T-helper 1 cell treated with Interleukin-12 subunit alpha and Interleukin-12 subunit beta and Interleukin-4 antibody, amounts not matched to agents 30 ng/mL and 1 ng/mL, for 36 hours (primary cell): ENCODE data around the gene RNF181. TPM values are rescaled to one million over a fixed set of nuclear protein-coding genes. Genes with fewer than 3 reads are reported as not detected.
"Not testable (repeated sequence)": the region's sequence is repeated elsewhere in the genome, so short reads cannot be mapped to it uniquely, and the experiment has no call there.

Experiments used
- intact Hi-C: fragments of 100-400 bp; cut with micrococcal nuclease; formaldehyde crosslinking; loops from one replicate; pipeline ENCODE4 v1.15.1; 2024
- total RNA-seq: library from RNA; stranded (reverse); gene quantifications from 2 replicates; pipeline ENCODE4 v1.2.3, GENCODE V29; 2022

Gene RNF181, protein sequence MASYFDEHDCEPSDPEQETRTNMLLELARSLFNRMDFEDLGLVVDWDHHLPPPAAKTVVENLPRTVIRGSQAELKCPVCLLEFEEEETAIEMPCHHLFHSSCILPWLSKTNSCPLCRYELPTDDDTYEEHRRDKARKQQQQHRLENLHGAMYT
- total RNA-seq: 111 and 122 TPM in 2 replicates

DNA sequence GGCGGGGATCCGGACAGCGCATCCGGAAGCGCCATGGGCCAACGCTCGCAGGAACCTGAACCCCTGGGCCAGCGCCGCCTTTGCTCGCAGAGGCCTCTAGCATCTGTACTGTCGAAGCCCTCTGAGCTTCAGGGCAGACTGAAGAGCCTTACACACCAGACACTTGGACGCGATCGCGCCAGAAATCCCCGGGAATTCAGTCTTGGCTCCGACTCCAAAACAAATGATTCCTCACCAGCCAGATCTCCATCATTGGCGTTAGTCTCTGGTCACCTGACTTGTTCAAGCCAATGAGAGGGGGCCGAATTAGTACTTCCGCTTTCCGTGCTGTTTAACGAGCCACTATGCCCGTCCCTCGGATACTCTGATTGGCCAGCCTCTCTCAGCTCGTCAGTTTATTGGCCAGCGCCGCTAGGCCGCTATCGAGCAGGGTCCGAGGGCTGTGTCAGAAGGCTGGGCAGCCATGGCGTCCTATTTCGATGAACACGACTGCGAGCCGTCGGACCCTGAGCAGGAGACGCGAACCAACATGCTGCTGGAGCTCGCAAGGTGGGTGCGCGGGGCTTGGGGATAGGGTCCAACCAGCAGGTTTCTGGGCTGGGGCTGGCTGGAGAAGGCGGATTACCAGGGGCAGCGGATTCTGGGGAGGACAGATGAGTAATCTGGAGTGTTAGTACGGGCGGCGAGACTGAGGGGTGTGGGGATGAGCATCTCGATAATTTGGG, at the start of gene RNF181:
RNF181 (plus strand) TSS at position 445 of the 725 bp plus-strand sequence; CDS start at position 464, 19 bp downstream.
- intact Hi-C loops: loop anchor here (1.0 to 5.0 kb wide), 11 partner anchors 10 to 267 kb away; partner anchors contain the start of genes C2orf68, ELMOD3, GGCX and MAT2A

DNA sequence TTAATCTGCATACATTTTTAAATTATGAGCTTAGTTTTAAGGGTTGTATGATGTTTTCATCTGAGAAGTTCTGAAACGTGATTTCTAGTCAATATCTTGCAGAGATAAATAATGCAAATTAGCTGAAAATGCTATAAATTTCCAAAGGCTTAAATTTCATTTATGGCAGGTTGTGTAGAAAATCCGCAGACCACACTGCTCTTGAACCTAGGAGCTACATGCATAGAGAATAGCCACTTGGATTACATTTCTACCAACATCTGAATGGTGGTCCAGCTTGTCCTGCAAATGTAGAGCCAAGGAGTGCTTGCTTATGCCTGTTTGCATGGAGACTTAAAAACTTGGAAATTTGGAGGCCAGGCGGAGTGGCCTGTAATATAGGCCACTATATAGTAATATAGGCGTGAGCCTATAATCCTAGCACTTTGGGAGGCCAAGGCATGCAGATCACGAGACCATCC, 49.7 kb upstream of the RNF181 start:
- intact Hi-C loops: no loop called here

DNA sequence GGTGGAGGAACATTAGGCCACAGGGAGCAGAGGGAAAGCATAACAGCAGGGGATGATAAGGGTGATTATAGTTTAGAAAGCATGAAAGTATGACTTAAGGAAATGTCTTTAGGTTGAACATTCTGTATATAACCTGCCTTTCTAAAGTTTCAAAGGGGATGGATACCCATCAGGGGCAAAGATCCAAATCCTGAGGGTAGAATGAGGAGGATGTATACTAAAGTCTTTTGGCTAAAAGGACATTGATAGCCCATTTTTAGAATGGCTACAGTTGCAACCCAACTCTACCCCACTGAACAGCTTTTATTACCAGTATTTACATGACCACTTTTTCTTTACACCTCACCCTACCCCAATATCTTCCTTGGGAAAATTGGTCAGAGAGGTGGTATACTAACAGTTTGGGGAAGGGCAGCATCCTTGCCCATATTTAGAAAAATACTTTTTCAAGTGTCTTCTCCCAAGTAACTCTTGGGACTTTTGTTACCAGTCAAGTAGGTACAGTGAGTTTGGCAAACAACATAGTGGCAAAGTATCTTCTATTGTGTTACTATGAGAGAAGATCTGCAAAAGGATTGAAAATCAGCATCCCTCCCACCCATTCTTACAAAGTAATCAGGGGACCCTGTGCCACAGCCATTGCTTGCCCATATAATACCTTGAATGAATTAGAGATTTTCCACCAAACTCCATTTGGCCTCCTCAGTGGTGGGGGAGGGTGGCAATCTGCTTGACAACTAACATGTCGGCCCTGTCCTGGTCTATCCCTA, 48.3 kb upstream of the RNF181 start:
- intact Hi-C loops: no loop called here

DNA sequence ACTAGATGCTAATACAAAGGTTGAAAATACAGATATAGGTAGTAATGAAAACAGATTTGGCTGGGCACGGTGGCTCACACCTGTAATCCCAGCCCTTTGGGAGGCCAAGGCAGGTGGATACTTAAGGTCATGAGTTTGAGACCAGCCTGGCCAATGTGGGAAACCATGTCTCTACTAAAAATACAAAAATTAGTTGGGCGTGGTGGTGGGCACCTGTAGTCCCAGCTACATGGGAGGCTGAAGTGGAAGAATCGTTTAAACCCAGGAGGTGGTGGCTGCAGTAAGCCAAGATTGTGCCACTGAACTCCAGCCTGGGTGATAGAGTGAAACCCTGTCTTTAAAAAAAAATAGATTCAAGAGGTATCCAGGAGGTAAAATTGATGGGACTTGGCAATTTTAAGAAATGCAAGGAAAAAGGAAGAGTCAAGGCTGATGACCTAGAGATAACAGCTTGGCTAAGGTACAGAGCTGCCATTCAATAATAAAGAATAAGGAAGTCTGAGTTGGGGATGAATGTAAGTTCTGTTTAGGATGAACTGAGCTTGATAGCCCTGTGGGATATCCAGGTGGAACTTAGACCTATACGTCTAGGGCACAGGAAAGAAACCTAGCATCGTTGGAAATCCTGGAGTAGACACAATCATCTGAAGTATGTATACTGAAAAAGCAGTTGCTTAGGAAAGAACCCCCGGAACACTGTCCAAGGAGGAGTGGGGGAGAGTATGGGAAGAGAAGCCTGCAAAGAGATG, 47.5 kb upstream of the RNF181 start:
- intact Hi-C loops: no loop called here

DNA sequence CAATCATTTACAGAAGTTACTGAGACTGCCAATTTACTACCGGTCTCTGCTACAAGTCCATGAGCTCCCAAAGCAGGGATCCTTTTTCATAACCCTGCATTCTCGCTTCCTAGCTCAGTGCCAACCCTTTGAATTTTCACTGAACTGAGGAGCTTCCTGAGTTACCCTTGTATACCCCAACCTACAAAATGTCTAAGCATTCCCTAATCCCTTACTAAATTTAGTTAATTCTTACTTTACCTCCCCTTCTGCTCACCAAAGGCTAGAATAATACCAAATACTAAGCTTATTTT, 47.0 kb upstream of the RNF181 start:
- intact Hi-C loops: no loop called here

DNA sequence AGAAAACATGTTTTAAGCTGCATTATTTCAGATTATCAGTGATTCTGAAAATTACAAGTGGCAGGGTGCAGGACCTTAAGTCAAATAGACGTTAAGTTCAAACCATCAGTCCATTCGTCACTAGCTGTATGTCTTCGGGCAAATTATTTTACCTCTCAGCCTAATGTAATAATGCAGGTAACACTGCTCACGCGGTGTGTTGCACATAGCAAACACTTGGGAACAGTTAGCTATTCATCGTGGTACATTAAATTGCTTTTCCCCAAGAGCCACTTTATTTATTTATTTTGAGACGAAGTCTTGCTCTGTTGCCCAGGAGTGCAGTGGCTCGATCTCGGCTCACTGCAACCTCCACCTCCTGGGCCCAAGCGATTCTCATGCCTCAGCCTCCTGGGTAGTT, 46.5 kb upstream of the RNF181 start:
- intact Hi-C loops: no loop called here

DNA sequence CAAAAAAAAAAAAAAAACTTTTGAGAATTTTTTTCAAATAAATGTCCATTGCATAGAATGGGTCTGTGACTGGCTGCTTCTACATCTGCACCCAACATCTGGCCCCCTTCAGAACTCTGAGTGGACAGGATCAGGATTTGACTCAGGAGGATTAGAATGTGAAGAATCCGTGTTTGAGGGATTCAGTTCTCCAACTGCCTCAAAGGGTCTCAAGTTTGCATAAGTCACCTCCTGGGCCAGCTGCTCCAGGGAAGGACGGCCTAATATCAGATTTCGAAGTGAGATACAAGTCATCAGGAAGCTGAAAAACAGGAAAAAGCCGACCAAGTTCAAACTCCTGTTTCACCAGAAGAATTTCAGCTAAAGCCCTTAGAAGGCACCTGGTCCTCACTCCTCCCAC, 45.7 kb upstream of the RNF181 start:
- intact Hi-C loops: no loop called here

DNA sequence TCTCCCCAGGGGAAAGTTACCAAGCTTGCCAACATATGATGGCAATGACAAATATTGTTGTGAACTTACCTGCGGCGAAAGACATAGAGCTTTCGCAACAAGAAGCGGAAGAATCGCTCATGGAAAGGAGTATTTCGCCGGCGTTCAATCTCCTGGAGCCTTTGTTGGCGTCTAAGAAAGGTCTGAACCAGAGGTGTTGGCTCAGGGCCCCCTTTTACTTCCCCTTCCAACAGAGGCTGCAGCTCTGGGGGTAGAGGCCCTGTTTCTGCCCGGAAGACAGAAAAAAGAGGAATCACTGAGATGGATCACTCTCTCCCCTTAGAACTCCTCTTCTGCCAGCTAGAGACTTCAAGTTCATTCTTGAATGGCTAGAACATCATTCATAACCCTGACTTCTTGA, 45.1 kb upstream of the RNF181 start:
- intact Hi-C loops: no loop called here

DNA sequence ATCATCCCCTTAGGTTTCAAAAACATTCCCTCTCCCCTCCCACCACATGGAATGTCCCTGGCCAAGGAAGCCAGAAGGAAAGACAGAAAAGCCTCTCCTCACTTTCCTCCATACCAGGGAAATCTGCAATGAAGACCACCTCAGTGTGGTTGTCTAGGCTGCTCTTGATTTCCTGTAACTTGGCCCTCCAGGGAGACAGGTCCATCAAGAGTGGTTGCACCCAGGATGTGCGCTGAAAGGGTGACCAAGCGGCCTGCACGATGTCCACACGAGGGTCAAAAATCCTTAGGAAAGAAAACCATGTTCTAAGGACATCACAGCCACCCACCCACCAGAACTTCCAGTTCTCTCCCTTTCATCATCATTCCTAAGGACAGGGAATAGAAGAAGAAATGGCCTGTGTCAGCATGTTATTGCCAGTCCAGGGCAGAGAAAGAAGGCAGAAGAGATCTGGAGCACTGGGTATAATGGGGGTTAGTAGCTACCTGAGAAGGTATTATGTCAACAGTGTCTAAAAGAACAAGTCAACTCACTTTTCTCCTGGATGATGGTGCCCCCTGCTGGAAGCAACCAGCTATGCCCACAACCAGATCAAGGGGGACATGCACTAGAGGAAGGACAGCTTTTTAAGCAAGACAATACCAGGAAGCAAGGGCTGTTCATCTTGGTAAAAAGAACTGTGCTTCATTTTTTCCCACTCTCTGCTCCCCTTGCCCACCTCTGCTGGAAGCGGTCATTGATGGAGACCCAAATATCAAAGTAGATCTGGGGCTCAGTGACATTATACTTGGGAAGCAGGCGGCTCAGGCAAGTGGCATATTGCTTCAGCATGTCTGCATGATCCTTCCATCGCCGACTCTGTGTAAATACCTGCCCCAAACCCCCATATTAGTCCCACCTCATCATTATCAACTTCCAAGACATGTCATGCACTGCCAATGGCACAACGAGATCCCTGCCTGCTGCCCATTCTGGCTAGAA, 43.6 kb upstream of the RNF181 start:
- intact Hi-C loops: loop anchor here (1.0 kb wide), 10 partner anchors 9 to 286 kb away; partner anchors contain the start of genes ELMOD3, GGCX, RETSAT and RNF181

DNA sequence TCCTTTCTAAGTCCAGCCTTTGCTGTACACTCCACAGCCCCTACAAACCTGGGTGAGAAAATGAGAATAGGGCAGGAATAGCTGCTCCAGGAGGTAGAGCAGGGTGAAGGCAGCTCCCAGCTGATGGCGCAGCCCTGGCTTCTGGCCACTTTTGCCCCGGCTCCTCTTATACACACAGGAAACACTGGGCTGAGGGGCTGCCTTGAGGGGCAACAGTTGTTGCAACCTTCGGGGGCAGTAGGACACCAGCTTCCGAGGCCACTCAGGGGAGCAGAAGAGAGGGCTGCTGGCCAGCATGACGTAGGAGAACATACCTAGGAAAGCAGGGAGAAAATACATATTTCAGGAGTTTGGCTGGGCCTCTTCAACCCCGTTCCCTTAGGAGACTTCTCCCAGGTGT, 42.4 kb upstream of the RNF181 start:
- intact Hi-C loops: no loop called here

DNA sequence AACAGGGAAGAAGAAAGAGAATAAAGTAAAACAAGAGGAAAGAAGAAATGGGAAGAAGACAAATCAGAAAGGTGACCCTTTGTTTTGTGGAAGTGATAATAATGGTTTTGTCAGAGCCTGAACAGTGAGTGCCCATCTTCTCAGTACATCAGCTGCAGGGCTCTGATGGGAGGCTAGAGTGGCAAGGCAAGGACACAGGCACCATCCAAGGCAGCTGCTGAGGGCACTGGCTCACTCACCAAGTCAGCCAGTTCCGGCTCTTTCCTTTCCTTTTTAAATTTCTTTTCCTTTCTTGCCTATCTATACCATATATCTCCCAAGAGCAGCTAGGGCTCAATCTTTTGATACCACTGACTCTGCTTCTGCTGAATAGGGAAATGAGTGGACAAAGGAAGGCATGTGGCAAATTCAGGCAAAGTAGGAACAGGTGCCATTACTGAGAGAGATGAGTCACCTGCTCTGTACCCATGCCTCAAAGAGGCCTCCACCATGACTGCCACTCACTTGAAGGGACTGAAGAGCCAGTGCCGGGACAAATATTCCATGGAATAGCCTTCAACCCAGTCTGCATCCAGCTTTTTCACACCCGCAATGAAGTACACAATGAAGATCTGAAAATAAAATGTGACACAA, 40.4 kb upstream of the RNF181 start:
- intact Hi-C loops: no loop called here

DNA sequence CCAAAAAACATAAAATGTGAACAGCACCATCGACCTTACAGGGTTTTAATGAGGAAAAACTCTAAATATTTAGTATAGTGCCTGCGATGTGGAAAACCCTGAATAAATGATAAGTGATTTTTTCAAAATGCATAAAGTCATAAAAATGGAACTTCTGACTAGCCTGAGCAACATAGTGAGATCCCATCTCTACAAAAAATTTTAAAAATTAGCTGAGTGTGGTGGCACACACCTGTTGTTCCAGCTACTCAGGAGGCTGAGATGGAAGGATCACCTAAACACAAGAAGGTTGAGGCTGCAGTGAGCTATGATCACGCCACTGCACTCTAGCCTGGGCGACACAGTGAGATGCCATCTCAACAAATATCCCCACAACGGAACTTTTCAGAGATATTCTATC, 38.4 kb upstream of the RNF181 start:
- intact Hi-C loops: no loop called here

DNA sequence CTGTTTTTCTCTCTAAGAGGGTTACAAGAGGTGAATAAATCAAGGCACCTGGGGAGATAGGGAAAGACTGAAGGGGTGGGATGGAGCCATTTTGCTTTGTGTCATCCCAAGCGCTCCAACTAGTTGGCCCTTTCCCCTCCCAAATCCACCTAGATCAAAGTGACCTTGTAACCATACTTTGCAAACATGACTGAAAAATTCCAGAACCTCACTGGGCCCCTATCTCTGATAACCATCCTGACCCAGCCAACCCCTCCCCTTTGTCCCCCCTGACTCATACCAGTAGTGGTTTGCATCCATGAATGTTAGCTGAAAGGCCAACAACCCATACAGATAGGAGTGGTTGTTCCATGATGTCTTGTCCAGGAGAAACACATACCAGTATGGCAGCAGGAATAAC, 37.4 kb upstream of the RNF181 start:
- intact Hi-C loops: no loop called here

DNA sequence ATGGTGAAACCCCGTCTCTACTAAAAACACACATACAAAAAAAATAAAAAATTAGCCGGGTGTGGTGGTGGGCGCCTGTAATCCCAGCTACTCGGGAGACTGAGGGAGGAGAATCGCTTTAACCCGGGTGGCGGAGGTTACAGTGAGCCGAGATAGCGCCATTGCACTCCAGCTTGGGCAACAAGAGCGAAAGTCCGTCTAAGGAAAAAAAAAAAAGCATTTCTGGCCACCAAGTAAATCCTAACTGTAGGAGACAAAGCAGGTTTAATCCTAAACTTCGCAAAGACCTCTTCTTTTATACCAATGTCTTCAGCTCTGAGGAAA, 35.2 kb upstream of the RNF181 start:
- intact Hi-C loops: not testable (repeated sequence)

DNA sequence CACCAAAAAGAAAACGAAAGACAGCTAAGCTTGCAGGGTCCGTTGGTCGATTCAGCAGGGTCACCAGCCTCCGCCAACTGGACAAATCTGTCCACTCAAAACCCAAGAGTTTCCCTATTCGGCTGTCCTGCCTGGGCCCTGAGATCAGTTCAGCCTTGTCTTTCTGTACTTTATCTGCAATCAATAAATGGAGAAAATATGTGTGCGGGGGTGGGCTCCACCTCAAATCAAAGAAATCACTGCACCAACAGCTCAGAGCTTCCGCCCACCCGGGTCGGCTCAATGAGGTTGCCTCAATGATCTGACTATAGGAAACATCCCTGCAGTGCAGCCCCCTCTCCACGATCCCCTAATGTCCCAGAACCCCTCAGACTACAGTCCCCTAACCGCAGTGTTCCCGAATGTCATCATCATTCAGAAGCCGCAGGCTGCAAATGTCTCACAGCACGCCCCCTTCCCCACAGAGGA, 34.7 kb upstream of the RNF181 start:
- intact Hi-C loops: loop anchor here (1.0 kb wide), 11 partner anchors 9 to 545 kb away; partner anchors contain the start of genes ELMOD3, MAT2A, PTCD3 and RETSAT

DNA sequence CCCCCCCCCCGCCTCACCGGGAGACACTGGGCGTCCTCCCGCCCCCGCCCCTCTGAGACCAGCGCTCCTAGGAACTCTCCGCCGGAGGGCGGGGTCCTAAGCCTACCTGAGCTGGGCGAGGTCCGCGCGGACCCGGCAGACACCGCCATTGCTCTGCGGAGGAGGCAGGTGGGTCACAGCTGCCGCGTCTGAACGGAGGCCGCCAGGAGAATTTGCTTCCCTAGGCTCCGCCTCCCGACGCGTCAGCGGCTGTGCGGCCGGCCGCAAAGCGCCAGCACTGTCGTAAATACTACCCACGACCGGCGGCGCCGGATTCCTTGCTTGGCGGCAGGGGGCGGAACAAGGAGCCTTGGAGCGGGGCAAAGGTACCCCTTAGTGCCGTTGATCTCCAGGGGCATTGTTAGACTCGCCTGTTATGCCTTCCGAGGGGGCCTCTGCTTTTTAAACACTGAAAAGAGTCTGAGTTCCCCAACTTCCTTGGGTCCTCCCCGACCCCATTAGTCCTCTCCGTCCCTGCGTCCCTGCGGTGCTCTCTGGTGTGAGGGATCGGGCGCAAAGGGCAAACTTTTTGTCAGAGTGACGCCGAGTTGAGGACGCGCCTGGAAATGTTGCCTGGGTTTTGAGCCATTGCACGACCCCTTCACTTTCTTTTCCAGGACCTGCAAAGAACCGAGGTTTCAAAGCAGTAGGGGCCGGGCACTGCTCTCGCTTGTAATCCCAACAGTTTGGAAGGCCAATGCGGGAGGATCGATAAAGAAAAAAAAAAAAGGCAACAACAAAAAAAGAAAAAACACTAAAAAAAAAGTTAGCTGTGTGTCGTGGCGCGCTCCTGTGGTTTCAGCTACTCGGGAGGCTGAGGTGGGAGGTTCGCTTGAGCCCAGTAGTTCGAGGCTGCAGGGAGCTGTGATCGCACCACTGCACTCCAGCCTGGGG, 34.0 kb upstream of the RNF181 start, which contains the start of gene GGCX:
GGCX (minus strand) TSS at position 214 of the 933 bp plus-strand sequence; CDS start at position 149, 65 bp downstream.
- intact Hi-C loops: loop anchor here (1.0 kb wide), 11 partner anchors 9 to 545 kb away; partner anchors contain the start of genes ELMOD3, MAT2A, PTCD3 and RETSAT

DNA sequence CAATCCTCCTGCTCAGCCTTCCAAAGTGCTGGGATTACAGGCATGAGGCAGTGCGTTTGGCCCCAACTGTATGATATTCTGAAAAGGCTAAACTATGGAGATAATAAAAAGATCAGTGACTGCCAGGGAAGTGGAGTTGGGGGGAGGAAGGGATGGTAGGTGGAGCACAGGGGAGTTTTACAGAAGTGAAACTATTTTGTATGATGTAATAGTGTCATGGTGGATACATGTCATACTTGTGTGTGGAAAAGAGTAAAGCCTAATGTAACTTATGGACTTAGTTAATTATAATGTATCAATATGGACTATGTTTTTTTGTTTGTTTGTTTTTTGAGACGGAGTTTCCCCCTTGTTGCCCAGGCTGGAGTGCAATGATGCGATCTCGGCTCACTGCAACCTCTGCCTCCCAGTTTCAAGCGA, 31.4 kb upstream of the RNF181 start:
- intact Hi-C loops: no loop called here

DNA sequence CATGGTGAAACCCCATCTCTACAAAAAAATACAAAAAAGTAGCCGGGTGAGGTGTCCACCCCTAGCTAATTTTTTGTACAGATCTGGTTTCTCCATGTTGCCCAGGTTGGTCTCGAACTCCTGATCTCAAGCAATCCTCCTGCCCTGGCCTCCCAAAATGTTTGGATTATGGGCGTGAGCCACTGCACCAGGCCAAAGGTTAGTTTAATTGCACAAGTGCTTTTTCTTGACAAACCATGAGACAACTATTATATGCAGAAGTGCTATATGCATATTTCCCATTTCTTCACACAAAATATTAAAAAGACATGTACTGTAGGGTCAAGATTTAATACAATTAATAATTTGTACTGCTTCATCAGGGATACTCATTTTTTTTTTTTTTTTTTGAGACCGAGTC, 29.3 kb upstream of the RNF181 start:
- intact Hi-C loops: no loop called here
